GM12878 (cell line): ENCODE data around the gene CLASRP. TPM values are rescaled to one million over a fixed set of nuclear protein-coding genes. Genes with fewer than 3 reads are reported as not detected.

Experiments
- ATAC-seq: fragments of 200-7000 bp; cut with Tn5 transposase; 3 replicates; pipeline ENCODE4 v1.9.1; 2020; ENCODE audit warnings: mild to moderate bottlenecking, moderate library complexity
- BruUV-seq: library from RNA; stranded (reverse); fragments of 400-500 nt; replicated peaks from 2 replicates; lab custom pipeline; 2021; lab: Mats Ljungman, UMichigan
- CTCF ChIA-PET: fragments of 300-600 bp; sonication (Branson Sonifier 250); formaldehyde crosslinking; extraction: SDS; loops from one replicate; lab custom pipeline; 2021; ENCODE audit warnings: inconsistent platforms; lab: Yijun Ruan, JAX
- POLR2A ChIA-PET: fragments of 350-600 bp; formaldehyde crosslinking; extraction: SDS; loops from one replicate; lab custom pipeline; 2021; ENCODE audit warnings: inconsistent platforms; lab: Charles Lee
- RAD21 ChIA-PET: fragments of 300-600 bp; sonication (Branson Sonifier 250); formaldehyde crosslinking; loops from one replicate; lab custom pipeline; 2023; ENCODE audit warnings: antibody characterized with exemption; ENCODE audit not compliant: unreplicated experiment; lab: Charles Lee
- SMC1A ChIA-PET: fragments of 300-600 bp; sonication (Branson Sonifier 250); formaldehyde crosslinking; loops from one replicate; lab custom pipeline; 2023; ENCODE audit not compliant: unreplicated experiment, uncharacterized antibody; lab: Charles Lee
- DNase-seq: peaks from one replicate; pipeline ENCODE4 v3.0.0-alpha.2; 2011; ENCODE audit warnings: low read depth, low spot score
- FAIRE-seq: peaks from 3 replicates; lab custom pipeline; 2011; peaks lifted over from hg19 to GRCh38; lab: Jason Lieb, UNC
- H2AFZ ChIP-seq: 2 replicates; pipeline ENCODE4 v1.6.0; 2011; ENCODE audit warnings: low read depth, low read length, control low read depth; ENCODE audit not compliant: control insufficient read depth
- H3K27ac ChIP-seq: 2 replicates; pipeline ENCODE4 v1.5.1; 2011; ENCODE audit warnings: control low read depth; ENCODE audit not compliant: control insufficient read depth, insufficient read depth
- H3K27me3 ChIP-seq, 2 experiments: replicated peaks in 1 of 2; 2 replicates each; pipeline versions ENCODE4 v1.6.0 to v1.6.1; 2011; ENCODE audit warnings: low read length in 1 of 2; ENCODE audit not compliant: control insufficient read depth in 2 of 2, insufficient read depth in 2 of 2
- H3K36me3 ChIP-seq, 2 experiments: 2 replicates each; pipeline ENCODE4 v1.5.1; 2011; ENCODE audit warnings: low read length in 1 of 2; ENCODE audit not compliant: control insufficient read depth in 2 of 2, insufficient read depth in 2 of 2
- H3K4me1 ChIP-seq: 2 replicates; pipeline ENCODE4 v1.6.1; 2011; ENCODE audit warnings: mild to moderate bottlenecking, low read length, moderate library complexity, mixed read lengths; ENCODE audit not compliant: control insufficient read depth, insufficient read depth
- H3K4me2 ChIP-seq: 2 replicates; pipeline ENCODE4 v1.6.0; 2011; ENCODE audit warnings: control low read depth; ENCODE audit not compliant: control insufficient read depth, insufficient read depth
- H3K4me3 ChIP-seq: fragments of 200-600 bp; sonication (generic); 2 replicates; pipeline ENCODE4 v1.5.1; 2016
- H3K79me2 ChIP-seq: 2 replicates; pipeline ENCODE4 v1.6.0; 2011; ENCODE audit warnings: low read length; ENCODE audit not compliant: control insufficient read depth, insufficient read depth
- H3K9ac ChIP-seq: 2 replicates; pipeline ENCODE4 v1.8.0; 2011; ENCODE audit warnings: low read length, control low read depth, mixed read lengths; ENCODE audit not compliant: control insufficient read depth, insufficient read depth
- H3K9me3 ChIP-seq: replicated peaks from 3 replicates; pipeline ENCODE4 v1.5.1; 2011; ENCODE audit warnings: mild to moderate bottlenecking, low read length; ENCODE audit not compliant: control insufficient read depth, insufficient read depth
- H4K20me1 ChIP-seq: 2 replicates; pipeline ENCODE4 v1.6.0; 2011; ENCODE audit not compliant: control insufficient read depth, insufficient read depth
- BMI1 ChIP-seq: fragments of 450-650 bp; IDR thresholded peaks from 2 replicates; pipeline ENCODE4 v1.6.1; 2016; ENCODE audit warnings: mild to moderate bottlenecking, moderate library complexity, borderline replicate concordance
- CBFB ChIP-seq: IDR thresholded peaks from 2 replicates; pipeline ENCODE4 v1.6.1; 2016; ENCODE audit warnings: antibody characterized with exemption, low read depth
- HDAC2 ChIP-seq: fragments of 200-600 bp; sonication (generic); IDR thresholded peaks from 2 replicates; pipeline ENCODE4 v1.6.1; 2017
- HDGF ChIP-seq: fragments of 450-650 bp; IDR thresholded peaks from 2 replicates; pipeline ENCODE4 v1.6.1; 2016; ENCODE audit warnings: antibody characterized with exemption
- IKZF1 ChIP-seq: fragments of 450-650 bp; conservative IDR thresholded peaks from 2 replicates; pipeline ENCODE4 v1.6.1; 2017; ENCODE audit warnings: antibody characterized with exemption, mild to moderate bottlenecking
- JUNB ChIP-seq: IDR thresholded peaks from 2 replicates; pipeline ENCODE4 v1.6.1; 2016; ENCODE audit warnings: antibody characterized with exemption, mild to moderate bottlenecking
- JUND ChIP-seq: IDR thresholded peaks from 2 replicates; pipeline ENCODE4 v1.6.1; 2012; ENCODE audit warnings: low read depth, mild to moderate bottlenecking, low read length, improper control_type of control experiment, moderate library complexity
- KDM1A ChIP-seq: fragments of 200-600 bp; sonication (generic); IDR thresholded peaks from 2 replicates; pipeline ENCODE4 v1.6.1; 2016; ENCODE audit warnings: borderline replicate concordance
- MTA3 ChIP-seq: IDR thresholded peaks from 2 replicates; pipeline ENCODE4 v1.6.1; 2012; ENCODE audit warnings: low read length, inconsistent platforms, borderline replicate concordance
- SIN3A ChIP-seq: IDR thresholded peaks from 2 replicates; pipeline ENCODE4 v1.6.1; 2012; ENCODE audit warnings: low read depth, low read length, improper control_type of control experiment
- SKIL ChIP-seq: fragments of 450-650 bp; IDR thresholded peaks from 2 replicates; pipeline ENCODE4 v1.6.1; 2017; ENCODE audit warnings: mild to moderate bottlenecking, low read depth, inconsistent platforms; ENCODE audit not compliant: poor library complexity, severe bottlenecking
- SMAD5 ChIP-seq: IDR thresholded peaks from 2 replicates; pipeline ENCODE4 v1.6.1; 2016; ENCODE audit warnings: antibody characterized with exemption, low read depth
- SUPT20H ChIP-seq: IDR thresholded peaks from 2 replicates; pipeline ENCODE4 v1.6.1; 2011; ENCODE audit warnings: low read depth, mild to moderate bottlenecking, low read length, moderate library complexity, borderline replicate concordance; ENCODE audit not compliant: control insufficient read depth
- TBL1XR1 ChIP-seq: IDR thresholded peaks from 2 replicates; pipeline ENCODE4 v1.6.1; 2012; ENCODE audit warnings: low read depth, low read length, improper control_type of control experiment
- YBX1 ChIP-seq: fragments of 450-650 bp; IDR thresholded peaks from 2 replicates; pipeline ENCODE4 v1.6.1; 2016; ENCODE audit warnings: antibody characterized with exemption
- ZNF384 ChIP-seq: IDR thresholded peaks from 2 replicates; pipeline ENCODE4 v1.6.1; 2012; ENCODE audit warnings: low read depth, mild to moderate bottlenecking, low read length, improper control_type of control experiment, borderline replicate concordance
- WGBS: methylation state at CpG from one replicate; pipeline ENCODE4 v1.1.6; 2016; ENCODE audit warnings: low lambda C conversion rate; ENCODE audit not compliant: insufficient replicate concordance, insufficient coverage; ENCODE audit errors: missing lambda C conversion rate; 5-methylcytosine and 5-hydroxymethylcytosine counted together
- in situ Hi-C: fragments of 300-500 bp; cut with MboI; formaldehyde crosslinking; loops from 9 replicates; pipeline ENCODE4 v1.14.3; 2018; ENCODE audit warnings: mixed read lengths
- intact Hi-C: fragments of 100-400 bp; cut with micrococcal nuclease; formaldehyde crosslinking; loops from one replicate; pipeline ENCODE4 v1.14.2; 2022; ENCODE audit not compliant: unreplicated experiment
- polyA plus RNA-seq, 11 experiments: library from polyadenylated mRNA; depleted of rRNA in 4 of 11; unstranded in 6 of 11; stranded (reverse) in 5 of 11; fragments of >200 nt; fragmentation: Nextera tagmentation in 4 of 11; fragmentation: Illumina TruSeq in 1 of 11; extraction: Ambion mirVana in 4 of 11; extraction: Trizol in 1 of 11; gene quantifications; 1 replicate in 1 of 11; 2 replicates in 10 of 11; pipeline versions ENCODE4 v1.2.1 to v1.2.3, GENCODE V29; 2011 to 2016; ENCODE audit warnings: inconsistent platforms in 2 of 11, missing spikeins in 2 of 11, low read depth in 1 of 11
- total RNA-seq, 4 experiments: library from RNA; depleted of rRNA in 3 of 4; stranded (reverse); fragments of >200 nt in 3 of 4; fragmentation: Illumina TruSeq in 1 of 4; extraction: Trizol in 1 of 4; gene quantifications; 2 replicates each; pipeline versions ENCODE4 v1.2.1 to v1.2.3, GENCODE V29; 2013 to 2021
- TF ChIP-seq, protein P1 (sequence below): fragments of 450-650 bp; IDR thresholded peaks from 2 replicates; pipeline ENCODE4 v1.6.1; 2018; ENCODE audit warnings: mild to moderate bottlenecking, low read depth, moderate library complexity; ENCODE audit not compliant: partially characterized antibody
- TF ChIP-seq, protein P2 (sequence below): fragments of 450-650 bp; formaldehyde crosslinking; IDR thresholded peaks from 2 replicates; pipeline ENCODE4 v1.5.0; 2022; ENCODE audit warnings: mild to moderate bottlenecking, missing genetic modification characterization

Gene CLASRP
- total and polyA plus RNA-seq, 10 of the 15 experiments (the other 5 are each of a cell fraction or from before 2014, with no cell fraction given), result 0.68 to 75.8 (median 30.2) TPM

GRCh38 chr19:45096700-45097099 lies 57.9 kb downstream of the CLASRP start:
- no peak for DNase-seq
- no peak for FAIRE-seq
- RAD21 ChIA-PET, result interaction anchor here (0.5 to 1.5 kb wide), 2 partner anchors 23 to 37 kb away, joined by 3 read pairs; no protein-coding TSS in a partner anchor
- Histone ChIP-seq H3K9ac (no peak overlapping the region), H3K36me3 (peaks cover 2 to 12% of the 10 kb centered on the region in 2 experiments; a peak in 3 of 4 replicates), H3K79me2 (peaks cover 73% of the 10 kb centered on the region), H3K4me2 (peak overlapping the region; percentile 76), H3K27ac (no peak overlapping the region), H3K4me1 (peaks cover 9% of the 10 kb centered on the region), H4K20me1 (peaks cover 6% of the 10 kb centered on the region), H3K9me3 (no peaks in the 10 kb centered on the region), H2AFZ (no peak overlapping the region), H3K27me3 (no peaks in the 10 kb centered on the region), H3K4me3 (peak overlapping the region; percentile 10; the same call in 1 of the 2 replicates)
- no peak for ATAC-seq
- SMC1A ChIA-PET, result no interaction called here
- CTCF ChIA-PET, result no interaction called here
- BruUV-seq, result no TSS peak
- in situ Hi-C loops, result no loop called here
- TF ChIP-seq MTA3 (no peak), CBFB (no peak), YBX1 (no peak), HDGF (no peak), BMI1 (no peak), JUNB (no peak), ZNF384 (no peak), IKZF1 (no peak), TBL1XR1 (no peak), HDAC2 (no peak), SUPT20H (no peak), SKIL (no peak), SIN3A (no peak), SMAD5 (no peak), JUND (no peak), KDM1A (no peak)
- TF ChIP-seq, protein P1, sequence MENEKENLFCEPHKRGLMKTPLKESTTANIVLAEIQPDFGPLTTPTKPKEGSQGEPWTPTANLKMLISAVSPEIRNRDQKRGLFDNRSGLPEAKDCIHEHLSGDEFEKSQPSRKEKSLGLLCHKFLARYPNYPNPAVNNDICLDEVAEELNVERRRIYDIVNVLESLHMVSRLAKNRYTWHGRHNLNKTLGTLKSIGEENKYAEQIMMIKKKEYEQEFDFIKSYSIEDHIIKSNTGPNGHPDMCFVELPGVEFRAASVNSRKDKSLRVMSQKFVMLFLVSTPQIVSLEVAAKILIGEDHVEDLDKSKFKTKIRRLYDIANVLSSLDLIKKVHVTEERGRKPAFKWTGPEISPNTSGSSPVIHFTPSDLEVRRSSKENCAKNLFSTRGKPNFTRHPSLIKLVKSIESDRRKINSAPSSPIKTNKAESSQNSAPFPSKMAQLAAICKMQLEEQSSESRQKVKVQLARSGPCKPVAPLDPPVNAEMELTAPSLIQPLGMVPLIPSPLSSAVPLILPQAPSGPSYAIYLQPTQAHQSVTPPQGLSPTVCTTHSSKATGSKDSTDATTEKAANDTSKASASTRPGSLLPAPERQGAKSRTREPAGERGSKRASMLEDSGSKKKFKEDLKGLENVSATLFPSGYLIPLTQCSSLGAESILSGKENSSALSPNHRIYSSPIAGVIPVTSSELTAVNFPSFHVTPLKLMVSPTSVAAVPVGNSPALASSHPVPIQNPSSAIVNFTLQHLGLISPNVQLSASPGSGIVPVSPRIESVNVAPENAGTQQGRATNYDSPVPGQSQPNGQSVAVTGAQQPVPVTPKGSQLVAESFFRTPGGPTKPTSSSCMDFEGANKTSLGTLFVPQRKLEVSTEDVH, result no peak
- TF ChIP-seq, protein P2, sequence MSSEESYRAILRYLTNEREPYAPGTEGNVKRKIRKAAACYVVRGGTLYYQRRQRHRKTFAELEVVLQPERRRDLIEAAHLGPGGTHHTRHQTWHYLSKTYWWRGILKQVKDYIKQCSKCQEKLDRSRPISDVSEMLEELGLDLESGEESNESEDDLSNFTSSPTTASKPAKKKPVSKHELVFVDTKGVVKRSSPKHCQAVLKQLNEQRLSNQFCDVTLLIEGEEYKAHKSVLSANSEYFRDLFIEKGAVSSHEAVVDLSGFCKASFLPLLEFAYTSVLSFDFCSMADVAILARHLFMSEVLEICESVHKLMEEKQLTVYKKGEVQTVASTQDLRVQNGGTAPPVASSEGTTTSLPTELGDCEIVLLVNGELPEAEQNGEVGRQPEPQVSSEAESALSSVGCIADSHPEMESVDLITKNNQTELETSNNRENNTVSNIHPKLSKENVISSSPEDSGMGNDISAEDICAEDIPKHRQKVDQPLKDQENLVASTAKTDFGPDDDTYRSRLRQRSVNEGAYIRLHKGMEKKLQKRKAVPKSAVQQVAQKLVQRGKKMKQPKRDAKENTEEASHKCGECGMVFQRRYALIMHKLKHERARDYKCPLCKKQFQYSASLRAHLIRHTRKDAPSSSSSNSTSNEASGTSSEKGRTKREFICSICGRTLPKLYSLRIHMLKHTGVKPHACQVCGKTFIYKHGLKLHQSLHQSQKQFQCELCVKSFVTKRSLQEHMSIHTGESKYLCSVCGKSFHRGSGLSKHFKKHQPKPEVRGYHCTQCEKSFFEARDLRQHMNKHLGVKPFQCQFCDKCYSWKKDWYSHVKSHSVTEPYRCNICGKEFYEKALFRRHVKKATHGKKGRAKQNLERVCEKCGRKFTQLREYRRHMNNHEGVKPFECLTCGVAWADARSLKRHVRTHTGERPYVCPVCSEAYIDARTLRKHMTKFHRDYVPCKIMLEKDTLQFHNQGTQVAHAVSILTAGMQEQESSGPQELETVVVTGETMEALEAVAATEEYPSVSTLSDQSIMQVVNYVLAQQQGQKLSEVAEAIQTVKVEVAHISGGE (CRISPR knock-in tag), result no peak
- intact Hi-C loops, result loop anchor here (10.0 kb wide), 2 partner anchors 238 to 388 kb away; no protein-coding TSS in a partner anchor
- POLR2A ChIA-PET, result interaction anchor here (0.8 to 1.0 kb wide), 2 partner anchors 12 to 13 kb away, joined by 3 read pairs; no protein-coding TSS in a partner anchor
- 84% methylated on average over 7 of the region's 7 CpGs for WGBS
